Lower lobe of right lung (tissue), 2 donors: ENCODE data around the gene TCAIM. TPM values are rescaled to one million over a fixed set of nuclear protein-coding genes. Genes with fewer than 3 reads are reported as not detected.

ENCODE experiments used
- ATAC-seq, 2 donors: fragments of 200-7000 bp; cut with Tn5 transposase; one replicate each; pipeline ENCODE4 v1.9.1; 2020 to 2022; ENCODE audit warnings: mild to moderate bottlenecking in 2 of 2, moderate library complexity in 2 of 2
- DNase-seq: peaks from one replicate; pipeline ENCODE4 v3.0.0-alpha.2; 2020
- H3K27ac ChIP-seq: fragments of 200-600 bp; one replicate; pipeline ENCODE4 v1.8.0; 2022
- H3K27me3 ChIP-seq: fragments of 200-600 bp; one replicate; pipeline ENCODE4 v1.8.0; 2022; ENCODE audit warnings: low read depth
- H3K36me3 ChIP-seq: fragments of 200-600 bp; one replicate; pipeline ENCODE4 v1.8.0; 2022; ENCODE audit warnings: mild to moderate bottlenecking
- H3K4me1 ChIP-seq: fragments of 200-600 bp; one replicate; pipeline ENCODE4 v1.8.0; 2022
- H3K4me3 ChIP-seq: fragments of 200-600 bp; one replicate; pipeline ENCODE4 v1.8.0; 2022; ENCODE audit warnings: mild to moderate bottlenecking
- H3K9me3 ChIP-seq: fragments of 200-600 bp; one replicate; pipeline ENCODE4 v1.8.0; 2022
- intact Hi-C: fragments of 100-400 bp; cut with DNase I; formaldehyde crosslinking; loops from one replicate; pipeline ENCODE4 v1.11.0; 2022
- total RNA-seq: library from RNA; stranded (reverse); fragmentation: NEBNext Ultra II Directional; extraction: Animal tissue kit (Norgen Biotek cat#: 25700); gene quantifications from one replicate; pipeline ENCODE4 v1.2.1, GENCODE V29; 2021
- TF ChIP-seq, protein P1 (sequence below): fragments of 200-600 bp; IDR thresholded peaks from one replicate; pipeline ENCODE4 v1.8.0; 2022; ENCODE audit warnings: antibody characterized with exemption, mild to moderate bottlenecking
- donor health status: DM: no; HTN: yes; CAD: no; lungs with severe emphysema.

The TCAIM gene
- total RNA-seq, 1 donor from 2014 or later: 33.5 TPM

DNA sequence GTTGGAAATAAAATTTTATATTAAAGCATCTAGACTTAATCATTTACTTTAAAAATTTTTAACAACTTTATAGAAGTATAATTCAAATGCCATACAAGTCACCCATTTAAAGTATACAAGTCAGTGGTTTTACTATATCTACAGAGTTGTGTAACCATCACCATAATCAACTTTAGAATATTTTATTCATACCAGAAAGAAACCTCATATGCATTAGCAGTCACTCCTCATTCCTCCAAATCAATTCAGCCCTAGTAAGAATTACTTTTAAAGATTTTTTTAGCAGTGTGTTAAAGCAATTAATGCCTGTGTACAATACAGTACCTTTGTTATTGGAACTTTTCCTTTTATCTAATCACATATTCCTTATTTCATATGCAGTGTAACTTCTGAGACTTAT is 14.0 kb upstream of the TCAIM start:
- TF ChIP-seq, protein P1, sequence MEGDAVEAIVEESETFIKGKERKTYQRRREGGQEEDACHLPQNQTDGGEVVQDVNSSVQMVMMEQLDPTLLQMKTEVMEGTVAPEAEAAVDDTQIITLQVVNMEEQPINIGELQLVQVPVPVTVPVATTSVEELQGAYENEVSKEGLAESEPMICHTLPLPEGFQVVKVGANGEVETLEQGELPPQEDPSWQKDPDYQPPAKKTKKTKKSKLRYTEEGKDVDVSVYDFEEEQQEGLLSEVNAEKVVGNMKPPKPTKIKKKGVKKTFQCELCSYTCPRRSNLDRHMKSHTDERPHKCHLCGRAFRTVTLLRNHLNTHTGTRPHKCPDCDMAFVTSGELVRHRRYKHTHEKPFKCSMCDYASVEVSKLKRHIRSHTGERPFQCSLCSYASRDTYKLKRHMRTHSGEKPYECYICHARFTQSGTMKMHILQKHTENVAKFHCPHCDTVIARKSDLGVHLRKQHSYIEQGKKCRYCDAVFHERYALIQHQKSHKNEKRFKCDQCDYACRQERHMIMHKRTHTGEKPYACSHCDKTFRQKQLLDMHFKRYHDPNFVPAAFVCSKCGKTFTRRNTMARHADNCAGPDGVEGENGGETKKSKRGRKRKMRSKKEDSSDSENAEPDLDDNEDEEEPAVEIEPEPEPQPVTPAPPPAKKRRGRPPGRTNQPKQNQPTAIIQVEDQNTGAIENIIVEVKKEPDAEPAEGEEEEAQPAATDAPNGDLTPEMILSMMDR: no peak
- Histone ChIP-seq H3K27ac (no peak overlapping the region), H3K4me1 (no peaks in the 10 kb centered on the region), H3K4me3 (no peak overlapping the region), H3K36me3 (no peaks in the 10 kb centered on the region), H3K9me3 (no peaks in the 10 kb centered on the region), H3K27me3 (no peaks in the 10 kb centered on the region)
- ATAC-seq (no peak), DNase-seq (no peak)
- intact Hi-C loops: no loop called here

DNA sequence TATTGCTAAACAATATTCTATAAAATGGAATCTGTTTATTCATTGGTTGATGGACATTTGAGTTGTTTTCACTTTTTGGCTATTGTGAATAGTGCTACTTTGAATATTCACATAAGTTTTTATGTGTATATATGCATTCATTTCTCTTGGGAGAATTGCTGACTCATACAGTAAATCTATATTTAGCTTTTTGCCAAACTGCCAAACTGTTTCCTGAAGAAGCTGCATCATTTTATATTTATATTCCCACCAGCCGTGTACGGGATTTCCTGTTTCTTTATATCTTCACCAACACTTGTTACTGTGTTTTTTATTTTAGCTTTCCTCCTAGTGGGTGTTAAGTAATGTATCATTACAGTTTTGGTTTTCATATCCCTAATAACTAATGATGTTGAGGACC is 12.5 kb upstream of the TCAIM start:
- Histone ChIP-seq H3K9me3 (no peaks in the 10 kb centered on the region), H3K4me1 (no peaks in the 10 kb centered on the region), H3K4me3 (no peak overlapping the region), H3K36me3 (no peaks in the 10 kb centered on the region), H3K27ac (no peak overlapping the region), H3K27me3 (no peaks in the 10 kb centered on the region)
- DNase-seq (no peak), ATAC-seq (no peak)
- intact Hi-C loops: no loop called here
- TF ChIP-seq, protein P1: no peak

DNA sequence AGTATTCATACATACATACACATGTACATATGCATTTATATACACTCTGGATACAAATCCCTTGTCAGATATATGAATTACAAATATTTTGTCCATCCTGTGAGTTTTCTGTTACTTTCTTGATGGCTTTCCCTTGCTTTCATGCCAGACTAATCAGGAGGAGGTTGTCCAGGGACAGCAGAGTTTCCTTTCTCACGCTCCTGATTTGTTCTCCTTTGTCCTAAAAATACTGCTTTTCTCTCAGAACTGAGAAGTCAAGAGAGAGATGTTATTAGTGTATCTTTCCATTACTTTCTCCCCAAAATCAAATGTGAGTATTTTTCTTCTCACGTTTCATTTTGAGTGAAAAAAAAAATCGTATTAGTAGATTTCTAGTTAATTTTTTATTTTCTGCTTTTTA is 12.1 kb upstream of the TCAIM start:
- no peaks in the 10 kb centered on the region for H3K4me1 ChIP-seq
- TF ChIP-seq, protein P1: no peak
- no peaks in the 10 kb centered on the region for H3K27me3 ChIP-seq
- ATAC-seq (no peak), DNase-seq (no peak)
- no peaks in the 10 kb centered on the region for H3K36me3 ChIP-seq
- intact Hi-C loops: no loop called here
- H3K9me3 ChIP-seq: no peaks in the 10 kb centered on the region
- no peak overlapping the region for H3K27ac ChIP-seq
- no peak overlapping the region for H3K4me3 ChIP-seq

DNA sequence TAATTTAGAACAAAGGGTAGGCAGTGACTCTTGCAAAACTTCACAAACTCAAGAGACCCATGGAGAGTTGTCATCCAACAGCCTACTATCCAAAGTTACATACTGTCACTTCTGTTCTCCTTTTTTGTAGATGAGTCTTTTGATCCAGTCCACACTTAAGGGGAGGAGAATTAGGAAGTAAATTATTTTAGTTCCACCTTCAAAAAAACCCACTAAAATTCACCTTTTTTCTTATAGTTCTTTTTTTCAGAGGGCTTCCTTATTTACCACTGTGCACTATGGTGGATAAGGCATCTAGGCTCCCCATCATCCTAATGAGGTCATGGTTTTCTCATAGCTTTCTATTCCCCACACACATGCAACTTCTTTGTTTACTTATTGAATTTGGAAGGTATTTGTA is 8.6 kb upstream of the TCAIM start:
- H3K36me3 ChIP-seq: no peaks in the 10 kb centered on the region
- no peaks in the 10 kb centered on the region for H3K27me3 ChIP-seq
- TF ChIP-seq, protein P1: no peak
- H3K4me1 ChIP-seq: no peaks in the 10 kb centered on the region
- no peaks in the 10 kb centered on the region for H3K9me3 ChIP-seq
- no peak overlapping the region for H3K27ac ChIP-seq
- no peak overlapping the region for H3K4me3 ChIP-seq
- DNase-seq (no peak), ATAC-seq (no peak)
- intact Hi-C loops: loop anchor here (10.0 kb wide), 1 partner anchor 145 kb away; the partner anchor contains the start of gene ZNF445

DNA sequence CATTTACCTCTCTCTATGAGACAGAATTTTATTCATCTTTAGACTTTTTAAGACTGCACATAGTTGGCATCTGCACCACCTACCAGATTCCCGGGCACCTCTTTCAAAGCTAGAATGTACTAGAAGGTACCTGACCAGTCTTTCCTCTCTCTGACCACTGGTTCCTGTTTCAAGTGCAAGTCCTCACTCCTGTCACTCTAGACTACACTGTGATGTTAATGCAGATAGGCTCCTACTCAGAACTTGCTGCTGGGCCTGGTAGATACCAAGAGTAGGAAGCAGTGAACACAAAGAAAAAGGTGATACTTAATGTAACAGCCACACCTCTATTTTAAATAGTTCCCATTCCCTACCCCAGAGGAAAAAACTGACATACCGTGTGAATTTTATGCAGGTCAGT is 8.1 kb upstream of the TCAIM start:
- DNase-seq: no peak
- no peak for ATAC-seq
- Histone ChIP-seq H3K27me3 (no peaks in the 10 kb centered on the region), H3K4me1 (no peaks in the 10 kb centered on the region), H3K9me3 (no peaks in the 10 kb centered on the region), H3K36me3 (no peaks in the 10 kb centered on the region), H3K4me3 (no peak overlapping the region), H3K27ac (no peak overlapping the region)
- intact Hi-C loops: loop anchor here (10.0 kb wide), 1 partner anchor 144 kb away; the partner anchor contains the start of gene ZNF445
- TF ChIP-seq, protein P1: no peak

DNA sequence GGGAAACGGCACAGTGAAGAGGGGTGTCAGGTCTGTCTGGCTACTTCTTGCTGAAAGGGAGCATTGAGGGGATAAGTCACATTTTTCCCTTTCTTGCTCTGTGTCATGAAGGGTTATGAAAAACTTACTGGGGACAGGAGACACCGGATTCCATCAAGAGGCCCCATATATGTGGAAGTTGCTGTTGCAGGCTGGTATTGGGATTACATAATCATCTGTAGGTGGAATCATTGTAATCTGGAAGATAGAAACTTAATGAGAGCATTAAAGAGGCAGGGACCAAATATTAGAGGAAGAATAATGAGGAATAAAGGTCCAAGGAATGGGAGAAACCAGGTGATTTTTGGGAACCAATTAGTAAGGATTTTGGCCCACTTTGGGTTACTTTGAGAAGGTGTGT is 4.2 kb upstream of the TCAIM start:
- intact Hi-C loops: loop anchor here (10.0 kb wide), 1 partner anchor 140 kb away; the partner anchor contains the start of gene ZNF445

More for the DNA sequence above, 4.2 kb upstream of the TCAIM start:
- Histone ChIP-seq H3K27me3 (no peaks in the 10 kb centered on the region), H3K9me3 (no peaks in the 10 kb centered on the region), H3K4me3 (no peak overlapping the region), H3K27ac (no peak overlapping the region), H3K36me3 (no peaks in the 10 kb centered on the region), H3K4me1 (peaks cover 6% of the 10 kb centered on the region)
- TF ChIP-seq, protein P1: no peak
- no peak for ATAC-seq
- no peak for DNase-seq
